Astrocyte (in vitro differentiated cells and primary cell): ENCODE measurements around the gene PVALEF. TPM values are rescaled to one million over a fixed set of nuclear protein-coding genes. Genes with fewer than 3 reads are reported as not detected.

Source experiments
- DNase-seq: peaks from one replicate; pipeline ENCODE4 v3.0.0-alpha.2; 2010; ENCODE audit warnings: low read depth
- FAIRE-seq: peaks from 2 replicates; lab custom pipeline; 2011; peaks lifted over from hg19 to GRCh38; lab: Jason Lieb, UNC
- H2AFZ ChIP-seq: 2 replicates; pipeline ENCODE4 v1.6.0; 2012; ENCODE audit warnings: low read depth, low read length, inconsistent platforms
- H3K27ac ChIP-seq: 2 replicates; pipeline ENCODE4 v1.5.1; 2011; ENCODE audit warnings: low read depth, low read length, inconsistent platforms
- H3K27me3 ChIP-seq: 2 replicates; pipeline ENCODE4 v1.6.0; 2011; ENCODE audit warnings: low read length, inconsistent platforms; ENCODE audit not compliant: insufficient read depth
- H3K36me3 ChIP-seq: 2 replicates; pipeline ENCODE4 v1.5.1; 2011; ENCODE audit warnings: low read length, inconsistent platforms; ENCODE audit not compliant: insufficient read depth
- H3K4me1 ChIP-seq: 2 replicates; pipeline ENCODE4 v1.5.1; 2011; ENCODE audit warnings: low read length, inconsistent platforms; ENCODE audit not compliant: insufficient read depth
- H3K4me2 ChIP-seq: 2 replicates; pipeline ENCODE4 v1.6.0; 2012; ENCODE audit warnings: low read length, inconsistent platforms
- H3K4me3 ChIP-seq: 2 replicates; pipeline ENCODE4 v1.5.1; 2011; ENCODE audit warnings: low read depth, mild to moderate bottlenecking, low read length, inconsistent platforms; ENCODE audit not compliant: insufficient read depth
- H3K79me2 ChIP-seq: 2 replicates; pipeline ENCODE4 v1.6.0; 2012; ENCODE audit warnings: mild to moderate bottlenecking, low read length, inconsistent platforms; ENCODE audit not compliant: insufficient read depth
- H3K9ac ChIP-seq: 2 replicates; pipeline ENCODE4 v1.6.0; 2012; ENCODE audit warnings: mild to moderate bottlenecking, low read length, inconsistent platforms
- H3K9me3 ChIP-seq: 2 replicates; pipeline ENCODE4 v1.5.1; 2012; ENCODE audit warnings: low read depth, mild to moderate bottlenecking, low read length, inconsistent platforms; ENCODE audit not compliant: insufficient read depth
- H4K20me1 ChIP-seq: 2 replicates; pipeline ENCODE4 v1.6.0; 2012; ENCODE audit warnings: low read length, inconsistent platforms; ENCODE audit not compliant: insufficient read depth
- H3K27ac Mint-ChIP-seq: one replicate; pipeline ENCODE4 v1.8.0; 2021; ENCODE audit warnings: mild to moderate bottlenecking, mixed read lengths; ENCODE audit not compliant: unreplicated experiment
- H3K27me3 Mint-ChIP-seq: one replicate; pipeline ENCODE4 v1.8.0; 2021; ENCODE audit warnings: low read depth, mixed read lengths; ENCODE audit not compliant: unreplicated experiment
- H3K36me3 Mint-ChIP-seq: one replicate; pipeline ENCODE4 v1.8.0; 2021; ENCODE audit warnings: low read depth, mixed read lengths; ENCODE audit not compliant: unreplicated experiment
- H3K4me1 Mint-ChIP-seq: one replicate; pipeline ENCODE4 v1.8.0; 2021; ENCODE audit warnings: low read depth, mixed read lengths; ENCODE audit not compliant: unreplicated experiment
- H3K4me3 Mint-ChIP-seq: one replicate; pipeline ENCODE4 v1.8.0; 2021; ENCODE audit warnings: mild to moderate bottlenecking, moderate library complexity, mixed read lengths; ENCODE audit not compliant: unreplicated experiment
- H3K9me3 Mint-ChIP-seq: one replicate; pipeline ENCODE4 v1.8.0; 2021; ENCODE audit warnings: mild to moderate bottlenecking, mixed read lengths; ENCODE audit not compliant: unreplicated experiment
- CTCF ChIP-seq: IDR thresholded peaks from 2 replicates; pipeline ENCODE4 v1.5.1; 2011; ENCODE audit warnings: low read depth, mild to moderate bottlenecking, inconsistent platforms, low read length, moderate library complexity; ENCODE audit not compliant: insufficient read depth
- EZH2 ChIP-seq: IDR thresholded peaks from 2 replicates; pipeline ENCODE4 v1.6.1; 2012; ENCODE audit warnings: mild to moderate bottlenecking, low read length, inconsistent platforms; ENCODE audit not compliant: insufficient read depth
- total RNA-seq: library from RNA; stranded (reverse); gene quantifications from 2 replicates; pipeline ENCODE4 v1.2.1, GENCODE V29; 2021

Gene PVALEF
- total RNA-seq, 1 donor from 2014 or later = not detected

GRCh38 chr17:81218459-81218858, 53.2 kb downstream of the PVALEF start:
- Histone ChIP-seq H3K4me1 (peaks cover 17% of the 10 kb centered on the region), H3K9me3 (no peaks in the 10 kb centered on the region), H3K27me3 (no peaks in the 10 kb centered on the region), H3K4me2 (no peak overlapping the region), H3K79me2 (peaks cover 12% of the 10 kb centered on the region), H3K9ac (no peak overlapping the region), H4K20me1 (peaks cover 10% of the 10 kb centered on the region), H3K27ac (no peak overlapping the region), H3K4me3 (no peak overlapping the region), H3K36me3 (no peaks in the 10 kb centered on the region), H2AFZ (no peak overlapping the region)
- no peak overlapping the region for H3K4me3 Mint-ChIP-seq
- H3K9me3 Mint-ChIP-seq = no peaks in the 10 kb centered on the region
- H3K4me1 Mint-ChIP-seq = no peaks in the 10 kb centered on the region
- TF ChIP-seq EZH2 (no peak), CTCF (no peak)
- H3K27me3 Mint-ChIP-seq = no peaks in the 10 kb centered on the region
- DNase-seq = no peak
- FAIRE-seq = no peak
- no peak overlapping the region for H3K27ac Mint-ChIP-seq
- peaks cover 8% of the 10 kb centered on the region for H3K36me3 Mint-ChIP-seq

- FAIRE-seq = no peak
- Histone ChIP-seq H3K4me1 (peaks cover 17% of the 10 kb centered on the region), H3K79me2 (peaks cover 12% of the 10 kb centered on the region), H3K27ac (no peak overlapping the region), H3K4me2 (no peak overlapping the region), H3K9me3 (no peaks in the 10 kb centered on the region), H3K36me3 (no peaks in the 10 kb centered on the region), H3K9ac (no peak overlapping the region), H2AFZ (no peak overlapping the region), H4K20me1 (peaks cover 10% of the 10 kb centered on the region), H3K27me3 (no peaks in the 10 kb centered on the region), H3K4me3 (no peak overlapping the region)
- Mint-ChIP-seq H3K4me1 (no peaks in the 10 kb centered on the region), H3K4me3 (no peak overlapping the region), H3K36me3 (peaks cover 8% of the 10 kb centered on the region), H3K27me3 (peaks cover 4% of the 10 kb centered on the region), H3K9me3 (no peaks in the 10 kb centered on the region), H3K27ac (no peak overlapping the region)
- no peak for TF ChIP-seq EZH2
- no peak for TF ChIP-seq CTCF
- DNase-seq = no peak
These were observed 53.7 kb downstream of the PVALEF start for GRCh38 chr17:81218991-81219390.

DNA sequence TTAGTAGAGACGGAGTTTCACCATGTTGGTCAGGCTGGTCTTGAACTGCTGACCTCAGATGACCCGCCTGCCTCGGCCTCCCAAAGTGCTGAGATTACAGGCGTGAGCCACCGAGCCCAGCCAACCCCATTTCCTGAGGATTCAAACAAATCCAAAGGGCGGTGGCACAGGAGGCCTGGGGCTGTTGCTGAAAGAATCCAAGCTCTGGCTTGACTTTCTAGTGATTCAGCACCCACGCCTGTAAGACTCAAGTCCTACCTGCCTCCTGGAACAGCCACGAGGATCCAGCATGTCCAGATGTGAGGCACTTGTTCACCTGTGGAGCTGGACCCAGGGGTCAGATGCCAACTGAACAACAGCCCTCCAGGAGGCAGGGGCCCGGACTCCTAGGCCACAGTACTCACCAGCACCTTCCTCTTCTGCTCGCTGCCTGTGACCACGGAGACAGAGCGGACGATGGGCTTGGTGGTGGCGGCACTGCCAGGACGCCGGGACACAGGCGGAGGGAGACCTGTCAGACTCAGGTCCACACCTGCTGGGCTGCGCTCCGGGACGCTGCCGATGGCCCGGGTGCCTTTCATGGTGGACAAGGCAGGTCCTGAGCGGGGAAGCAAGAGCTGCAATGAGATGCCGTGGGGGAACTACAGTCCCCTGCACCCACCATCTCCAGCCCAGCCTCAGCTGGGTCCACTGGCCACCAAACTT, 54.3 kb downstream of the PVALEF start:
- Histone ChIP-seq H3K9me3 (no peaks in the 10 kb centered on the region), H3K27me3 (no peaks in the 10 kb centered on the region), H3K4me3 (no peak overlapping the region), H3K27ac (no peak overlapping the region), H3K79me2 (peaks cover 12% of the 10 kb centered on the region), H3K36me3 (no peaks in the 10 kb centered on the region), H2AFZ (no peak overlapping the region), H3K4me1 (peaks cover 17% of the 10 kb centered on the region), H3K9ac (no peak overlapping the region), H4K20me1 (peaks cover 10% of the 10 kb centered on the region), H3K4me2 (no peak overlapping the region)
- no peak for FAIRE-seq
- no peak overlapping the region for H3K4me3 Mint-ChIP-seq
- H3K27ac Mint-ChIP-seq = no peak overlapping the region
- TF ChIP-seq EZH2 (no peak), CTCF (no peak)
- no peaks in the 10 kb centered on the region for H3K4me1 Mint-ChIP-seq
- peaks cover 5% of the 10 kb centered on the region for H3K27me3 Mint-ChIP-seq
- H3K36me3 Mint-ChIP-seq = peaks cover 8% of the 10 kb centered on the region
- DNase-seq = no peak
- no peaks in the 10 kb centered on the region for H3K9me3 Mint-ChIP-seq
